PFSK-1 (cell line): Measurements from ENCODE around the gene KAZALD1.

Experiments used
- FOXP2 ChIP-seq: optimal IDR thresholded peaks from 2 replicates; pipeline ENCODE3; 2011; ENCODE audit warnings: borderline replicate concordance, control low read depth, inconsistent platforms; ENCODE audit not compliant: insufficient read depth; ENCODE audit errors: extremely low read length, extremely low read depth
- POLR2AphosphoS5 ChIP-seq: IDR thresholded peaks from 2 replicates; pipeline ENCODE4 v1.6.1; 2012; ENCODE audit warnings: low read depth, mild to moderate bottlenecking, control low read depth, low read length, moderate library complexity
- REST ChIP-seq, 2 experiments: IDR thresholded peaks; 2 replicates each; pipeline versions ENCODE4 v1.6.1 to v1.8.0; 2011 to 2012; ENCODE audit warnings: low read depth in 2 of 2, low read length in 2 of 2, control low read depth in 1 of 2, inconsistent platforms in 1 of 2, mild to moderate bottlenecking in 1 of 2, moderate library complexity in 1 of 2; ENCODE audit not compliant: insufficient read depth in 1 of 2
- SIN3A ChIP-seq: IDR thresholded peaks from 2 replicates; pipeline ENCODE4 v1.6.1; 2012; ENCODE audit warnings: mild to moderate bottlenecking, low read length, moderate library complexity, borderline replicate concordance; ENCODE audit not compliant: insufficient read depth
- TAF1 ChIP-seq: IDR thresholded peaks from 2 replicates; pipeline ENCODE4 v1.6.1; 2012; ENCODE audit warnings: low read length, control low read depth, borderline replicate concordance; ENCODE audit not compliant: insufficient read depth

KAZALD1 gene

GRCh38 chr10:101038484-101038883, 23.3 kb upstream of the KAZALD1 start:
- TF ChIP-seq POLR2AphosphoS5 (no peak), SIN3A (no peak), REST (IDR thresholded peaks at IDR 0.05; ENCODE audit: insufficient read depth in 1 of 2, low read depth in 2 of 2, low read length in 2 of 2) (no peak), FOXP2 (no peak)

GRCh38 chr10:101040061-101040460, 21.7 kb upstream of the KAZALD1 start:
- no peak for TF ChIP-seq TAF1
- TF ChIP-seq REST (IDR thresholded peaks at IDR 0.05; ENCODE audit: insufficient read depth in 1 of 2, low read depth in 2 of 2, low read length in 2 of 2) = no peak
- no peak for TF ChIP-seq SIN3A
- no peak for TF ChIP-seq FOXP2
- TF ChIP-seq POLR2AphosphoS5 = no peak

GRCh38 chr10:101040851-101041250, 20.9 kb upstream of the KAZALD1 start:
- TF ChIP-seq POLR2AphosphoS5 (no peak), FOXP2 (no peak), REST (IDR thresholded peaks at IDR 0.05; ENCODE audit: insufficient read depth in 1 of 2, low read depth in 2 of 2, low read length in 2 of 2) (no peak), TAF1 (no peak), SIN3A (no peak)

GRCh38 chr10:101041252-101041761, 20.5 kb upstream of the KAZALD1 start:
- TF ChIP-seq FOXP2 (no peak), SIN3A (no peak), TAF1 (no peak), POLR2AphosphoS5 (no peak), REST (IDR thresholded peaks at IDR 0.05; ENCODE audit: insufficient read depth in 1 of 2, low read depth in 2 of 2, low read length in 2 of 2) (no peak)

- TF ChIP-seq SIN3A = no peak
- TF ChIP-seq TAF1 = no peak
- no peak for TF ChIP-seq POLR2AphosphoS5
- TF ChIP-seq FOXP2 = no peak
- no peak for TF ChIP-seq REST (IDR thresholded peaks at IDR 0.05; ENCODE audit: insufficient read depth in 1 of 2, low read depth in 2 of 2, low read length in 2 of 2)
These were observed 19.7 kb upstream of the KAZALD1 start for GRCh38 chr10:101042118-101042517.
